ENCODE data around the gene DAB2.

Gene DAB2

DNA sequence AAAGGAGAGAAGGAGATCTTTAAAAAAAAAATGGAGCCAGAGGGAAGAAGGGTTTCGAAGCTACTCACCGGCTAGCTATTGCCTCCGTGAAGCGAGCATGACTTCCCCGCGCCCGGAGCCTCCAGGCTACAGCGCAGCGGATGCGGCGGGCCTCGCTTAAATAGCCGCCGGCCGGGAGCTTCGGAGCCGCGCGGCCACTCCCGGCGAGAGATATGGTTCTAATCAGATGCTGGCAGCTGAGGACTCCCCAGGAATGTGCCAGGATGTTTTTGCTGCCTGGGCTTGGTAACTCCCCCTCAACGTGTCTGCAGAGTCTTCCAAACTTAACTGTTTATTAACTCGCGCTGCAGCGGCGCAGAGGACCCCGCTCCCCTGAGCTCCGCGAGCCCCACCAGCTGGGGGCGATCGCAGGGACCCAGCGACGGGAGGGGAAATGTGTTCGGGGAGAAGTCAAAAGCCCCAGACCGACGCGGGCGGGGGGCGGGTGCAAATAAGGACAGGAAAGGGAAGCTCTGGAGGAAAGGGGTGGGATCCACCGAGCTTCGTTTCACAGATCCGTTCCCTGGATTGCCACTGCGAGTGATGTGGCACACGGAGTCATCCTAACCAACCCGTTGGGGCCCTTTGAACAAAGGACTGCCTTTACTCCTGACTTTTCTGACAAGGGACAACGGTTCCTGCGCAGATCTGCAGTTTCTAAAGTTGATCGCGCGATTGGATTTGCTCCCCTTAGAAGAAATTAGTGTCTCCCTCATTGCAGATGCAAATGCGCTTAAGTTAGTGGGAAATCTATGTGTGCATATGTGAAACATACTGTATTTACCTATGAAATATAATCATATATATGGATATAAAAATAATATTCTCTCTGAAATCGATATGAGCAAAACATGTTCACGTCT is at the start of gene DAB2:
DAB2 (minus strand) TSS at position 245 of the 902 bp plus-strand sequence. CDS start 30,660 bp downstream, outside the sequence.
- DNase-seq, result peak; percentile 92

DNA sequence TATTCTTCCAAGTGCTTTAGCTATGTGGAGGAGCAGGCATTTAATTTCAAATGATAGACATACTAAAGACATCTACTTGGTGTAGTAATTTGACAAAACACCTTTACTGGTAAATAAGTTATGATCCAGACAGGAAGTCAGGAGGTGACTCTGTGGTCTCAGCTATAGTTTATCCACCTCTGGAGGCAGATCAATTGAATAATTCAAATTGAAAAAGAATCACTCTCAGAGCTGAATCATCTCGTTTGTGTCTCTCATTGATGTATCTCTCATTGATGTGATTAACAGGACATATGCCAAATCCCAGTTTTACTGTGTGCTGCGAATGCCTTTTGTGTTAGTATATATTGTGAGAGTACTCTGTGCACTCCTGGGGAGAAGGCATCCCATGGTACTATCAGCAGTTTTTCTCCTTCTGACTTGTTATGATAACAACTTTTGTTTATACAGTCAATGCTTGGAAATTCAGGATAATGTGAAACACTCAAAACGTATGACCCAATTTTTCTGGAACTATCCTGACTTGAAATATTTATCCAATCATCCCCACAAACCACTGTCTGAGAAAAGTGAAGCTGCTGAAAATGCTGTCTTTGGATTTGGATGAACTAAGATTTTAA is 48.5 kb upstream of the DAB2 start:
- no peak for DNase-seq

DNA sequence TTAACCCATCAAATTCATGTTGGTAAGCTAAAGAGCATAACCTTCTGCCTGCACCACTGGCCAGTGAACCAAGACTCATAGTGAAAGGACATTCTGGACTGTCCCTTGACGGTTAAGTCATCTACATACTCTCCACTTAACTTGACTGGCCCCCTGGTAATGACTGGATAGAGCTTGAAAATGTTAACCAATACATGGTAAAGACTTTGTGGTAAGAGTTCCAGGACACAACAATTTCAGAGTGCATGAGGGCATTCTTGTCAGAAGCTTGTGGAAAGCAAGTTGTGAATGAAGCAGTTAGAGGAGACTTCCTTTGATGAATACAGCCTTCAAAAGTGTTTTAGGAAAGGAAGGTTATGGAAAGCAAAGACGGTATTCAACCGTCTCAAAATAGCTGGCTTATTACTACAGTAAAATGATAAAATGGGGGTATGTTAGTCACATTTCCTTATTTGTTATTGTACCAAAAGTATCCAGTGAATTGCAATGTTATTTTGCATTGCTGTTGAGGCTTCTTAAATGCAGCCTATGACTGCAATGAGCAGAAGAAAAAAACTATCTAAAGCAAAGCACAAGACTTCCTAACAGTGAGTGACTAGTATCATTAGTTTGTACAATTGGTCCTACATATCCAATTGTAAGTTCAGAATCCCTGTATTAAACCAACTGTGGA is 47.2 kb upstream of the DAB2 start:
- peak; percentile 41 for DNase-seq

DNA sequence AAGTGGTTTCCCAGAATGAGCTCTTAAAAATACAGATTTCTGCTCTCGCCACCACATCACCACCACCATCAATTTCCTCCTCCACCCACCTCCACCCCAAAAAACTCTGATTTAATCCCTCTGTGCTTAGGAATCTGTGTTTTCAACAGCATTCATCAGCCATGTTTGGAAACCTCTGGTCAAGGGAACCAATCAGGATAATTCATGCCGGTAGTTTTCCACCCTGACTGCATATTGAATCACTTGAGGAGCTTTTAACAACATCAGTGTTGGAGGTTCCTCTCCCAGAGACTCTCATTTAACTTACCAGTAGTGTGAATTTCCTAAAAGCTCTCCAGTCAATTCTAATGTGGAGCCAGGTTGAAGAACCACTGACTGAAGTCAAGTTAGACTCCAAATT is 46.0 kb upstream of the DAB2 start:
- DNase-seq, result no peak

DNA sequence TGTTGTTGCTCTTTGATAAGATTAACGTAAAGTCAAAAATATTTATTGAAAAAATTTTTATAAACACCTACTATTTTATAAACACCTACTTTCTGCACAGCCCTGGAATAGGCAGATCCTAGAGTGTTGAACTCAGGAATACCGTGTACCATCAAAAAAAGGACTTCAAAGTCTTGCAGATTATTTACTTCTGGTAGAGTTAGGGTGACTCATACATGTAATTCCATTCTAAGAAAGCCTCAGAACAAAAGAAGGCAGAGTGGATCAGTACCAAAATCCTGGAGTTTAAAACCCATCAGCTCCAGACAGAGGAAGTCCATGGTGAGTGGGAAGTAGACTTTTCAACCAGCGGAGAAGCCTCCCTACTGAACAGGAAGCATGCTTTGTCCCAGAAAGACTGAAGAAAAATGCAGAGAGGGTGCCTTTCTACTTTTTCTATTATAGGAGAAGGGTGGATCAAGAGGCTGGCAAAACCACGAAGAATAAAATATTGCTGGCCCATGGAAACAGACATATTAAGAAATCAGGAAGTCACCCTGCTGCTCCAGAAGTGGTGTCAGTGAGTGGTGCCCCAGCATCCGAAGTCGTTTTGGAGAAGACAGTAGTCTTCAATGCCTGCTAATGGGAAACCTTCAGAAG is 45.1 kb upstream of the DAB2 start:
- DNase-seq, result no peak

DNA sequence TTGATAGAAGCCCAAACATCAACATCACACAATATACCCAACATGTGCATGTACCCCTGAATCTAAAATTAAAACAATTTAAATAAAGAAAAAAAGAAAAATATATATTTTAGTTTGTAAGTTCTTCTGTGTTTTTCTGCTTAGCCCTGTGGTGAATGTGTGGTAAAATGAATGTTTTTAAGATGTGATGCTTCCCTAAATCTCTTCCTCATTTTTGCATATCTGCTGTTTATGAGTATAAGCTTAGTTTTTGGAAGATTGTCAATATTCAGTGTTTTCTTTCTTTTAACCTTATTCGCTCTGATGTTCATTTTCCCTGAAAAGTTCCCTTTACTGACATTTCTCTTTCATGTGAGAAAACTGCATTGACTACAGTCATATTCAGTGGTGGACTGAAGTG is 44.4 kb upstream of the DAB2 start:
- DNase-seq, result peak; percentile 44

DNA sequence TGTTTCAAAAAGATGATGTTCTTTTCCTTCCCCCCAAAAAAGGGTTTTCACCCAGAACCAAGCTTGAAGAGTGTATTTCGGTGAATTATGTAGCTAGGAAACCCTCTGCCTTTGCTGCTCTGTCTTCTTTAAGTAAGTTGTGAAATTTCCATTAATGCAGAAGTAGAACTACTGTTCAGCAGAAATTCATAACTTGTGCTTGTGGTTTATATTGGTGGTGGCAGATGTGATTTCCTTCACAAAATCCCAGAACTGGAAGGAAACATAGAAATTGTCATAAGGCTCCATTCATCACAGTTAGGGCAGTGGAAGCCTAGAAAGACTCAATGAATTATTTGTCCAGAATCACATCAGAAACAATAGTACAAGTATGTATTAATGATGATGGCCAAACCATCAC is 42.1 kb upstream of the DAB2 start:
- DNase-seq, result peak; percentile 76

DNA sequence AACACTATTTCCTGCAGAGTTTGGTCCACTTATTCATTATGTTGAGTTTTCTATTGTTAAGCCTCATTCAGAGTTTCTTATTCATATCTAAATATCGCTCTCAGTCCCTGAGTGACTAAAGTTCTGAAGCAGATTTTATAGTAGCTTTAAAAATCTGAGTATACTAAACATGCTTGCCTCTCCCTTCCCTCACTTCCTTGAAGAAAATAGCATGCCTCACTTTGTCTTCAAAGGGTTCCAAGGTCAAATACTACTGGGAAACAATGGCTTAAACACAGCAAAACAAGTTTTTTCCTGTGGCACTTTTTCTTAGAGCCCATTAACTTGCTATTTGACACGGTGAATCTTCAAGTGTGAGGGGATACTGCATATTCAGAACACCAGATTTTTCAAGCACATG is 41.1 kb upstream of the DAB2 start:
- DNase-seq, result no peak

DNA sequence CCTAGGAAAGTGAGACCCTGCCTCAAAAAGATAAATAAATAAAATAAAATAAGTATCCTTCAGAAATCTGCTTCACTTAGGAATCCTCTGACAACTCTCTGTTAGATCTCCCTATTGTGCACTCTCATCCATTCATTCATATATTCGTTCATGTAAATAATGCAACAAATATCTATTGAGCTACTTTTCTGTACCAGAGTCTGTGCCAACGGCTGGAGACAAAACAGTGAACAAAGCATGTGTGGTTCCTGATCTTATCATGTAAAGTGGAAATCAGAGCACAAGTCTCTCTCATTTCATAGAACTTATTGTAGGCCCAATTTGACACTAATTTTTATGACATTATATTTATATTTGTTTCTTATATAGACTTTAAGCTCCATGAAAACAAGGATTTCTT is 40.3 kb upstream of the DAB2 start:
- DNase-seq, result no peak

DNA sequence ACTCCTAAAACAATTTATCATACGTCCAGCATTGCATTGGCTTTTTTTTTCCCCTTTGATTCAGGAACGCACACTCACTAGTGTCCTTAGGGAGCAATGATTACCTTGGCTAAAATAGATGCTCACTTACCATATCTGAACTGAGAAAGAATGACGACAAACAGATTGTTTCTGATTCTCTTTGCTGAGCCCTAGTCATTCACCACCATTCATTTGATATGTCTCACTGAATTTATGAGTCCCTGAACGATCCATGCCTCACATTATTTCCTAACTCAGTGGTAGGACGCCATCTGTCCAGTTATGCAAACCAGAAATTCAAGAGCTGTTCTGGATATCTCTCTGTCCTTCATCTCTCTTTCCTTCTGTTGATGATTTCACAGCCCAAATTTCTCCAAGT is 39.3 kb upstream of the DAB2 start:
- no peak for DNase-seq

DNA sequence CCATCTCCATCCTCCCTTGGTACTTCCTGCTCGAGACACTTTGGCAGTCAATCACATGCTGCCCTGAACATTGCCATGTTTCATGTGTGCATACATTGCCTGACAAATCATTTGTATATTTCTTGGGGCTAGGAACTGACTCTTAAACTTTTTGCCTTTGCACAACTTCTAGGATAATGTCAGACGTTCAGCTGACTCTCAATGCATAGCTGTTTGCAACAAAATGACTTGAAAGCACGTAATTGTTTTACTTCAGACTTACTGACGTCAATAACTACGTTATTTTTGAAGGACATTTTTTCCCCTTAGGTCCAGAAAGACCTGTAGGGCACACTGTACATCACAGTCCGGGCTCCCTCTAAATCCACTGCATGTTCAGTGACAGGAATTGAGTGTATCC is 37.4 kb upstream of the DAB2 start:
- DNase-seq, result no peak

DNA sequence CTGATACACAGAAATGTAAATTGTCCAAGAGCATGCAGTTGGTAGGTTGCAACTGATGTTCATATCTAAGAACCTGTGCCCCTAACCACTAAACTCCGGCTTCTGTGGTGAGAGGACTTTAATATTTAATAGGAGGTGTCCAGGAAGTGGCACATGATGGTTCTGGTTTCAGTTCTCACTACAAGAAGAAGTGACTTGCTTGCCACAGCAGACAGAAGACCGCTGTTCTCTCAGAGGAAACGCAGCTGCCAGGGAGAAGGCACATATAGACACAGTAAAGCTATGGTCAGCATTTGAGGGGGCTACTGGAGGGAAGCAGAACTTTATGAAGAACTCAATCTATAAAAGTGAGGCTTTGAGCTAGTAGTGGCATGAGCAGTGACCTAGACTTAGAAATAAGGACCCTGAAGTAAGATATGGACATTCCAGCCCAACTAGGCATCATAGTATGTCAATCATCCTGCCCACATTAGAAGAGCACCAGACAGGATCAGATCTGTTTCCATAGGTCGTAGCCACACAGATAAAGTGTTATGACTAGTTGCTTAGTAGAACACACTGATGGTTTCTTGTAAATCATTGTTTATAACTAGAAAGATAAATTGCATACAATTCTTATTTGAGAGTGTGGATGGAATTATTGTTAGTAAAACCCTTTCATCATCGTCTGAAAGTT is 36.4 kb upstream of the DAB2 start:
- DNase-seq, result peak; percentile 78

DNA sequence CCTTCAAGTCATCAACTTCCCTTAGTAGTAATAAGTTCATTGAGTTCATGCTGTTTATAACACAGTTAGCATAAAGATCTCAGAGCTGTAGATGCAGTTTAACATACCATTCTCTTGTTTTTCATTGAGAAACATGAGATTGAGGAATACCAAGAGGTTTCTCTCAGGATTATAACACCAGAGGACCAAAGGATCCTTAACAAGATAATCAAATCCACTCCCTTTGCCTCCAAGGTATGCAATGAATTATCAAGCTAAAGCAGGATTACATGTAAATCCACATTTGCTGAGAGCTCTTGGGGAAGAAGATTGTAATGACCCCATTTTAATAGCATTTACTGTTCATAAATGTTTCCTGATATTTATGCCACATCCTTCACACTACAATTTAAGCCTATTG is 35.1 kb upstream of the DAB2 start:
- DNase-seq, result no peak

DNA sequence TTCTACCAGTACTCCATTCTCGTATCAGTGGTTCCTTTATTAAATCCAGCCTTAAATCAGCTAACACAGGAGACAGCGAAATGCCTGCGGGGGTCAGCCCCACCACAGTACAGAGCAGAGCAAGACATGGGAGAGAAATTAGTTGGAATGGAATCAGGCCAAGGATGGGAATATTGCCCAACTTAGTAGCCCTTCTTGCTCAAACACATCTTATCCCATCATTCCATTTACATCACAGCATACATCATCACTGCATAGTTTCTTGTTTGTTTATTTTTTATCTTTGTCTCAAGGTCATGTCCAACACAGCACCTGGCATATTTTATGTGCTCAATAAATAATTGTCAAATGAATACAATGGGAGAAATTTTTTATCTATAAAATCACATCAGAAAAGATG is 34.3 kb upstream of the DAB2 start:
- no peak for DNase-seq

DNA sequence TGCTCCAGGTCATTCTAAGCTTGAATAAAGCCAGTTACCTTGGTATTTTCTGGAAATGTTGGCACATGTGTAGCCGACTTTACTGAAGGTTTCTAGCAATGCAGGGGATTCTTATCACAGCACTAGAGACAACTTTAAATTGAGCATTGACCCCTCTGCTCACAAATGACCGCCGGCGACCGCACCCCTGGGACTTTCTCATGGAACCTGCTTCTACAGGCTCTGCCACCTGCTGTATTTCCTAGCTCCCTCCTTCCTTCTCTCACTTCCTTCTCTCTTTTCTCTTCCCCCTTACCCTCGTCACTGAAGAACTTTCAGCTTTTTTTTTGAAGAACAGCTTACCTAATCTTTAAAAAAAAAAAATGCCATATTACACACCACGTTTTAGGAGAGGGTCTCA is 30.9 kb upstream of the DAB2 start:
- no peak for DNase-seq

DNA sequence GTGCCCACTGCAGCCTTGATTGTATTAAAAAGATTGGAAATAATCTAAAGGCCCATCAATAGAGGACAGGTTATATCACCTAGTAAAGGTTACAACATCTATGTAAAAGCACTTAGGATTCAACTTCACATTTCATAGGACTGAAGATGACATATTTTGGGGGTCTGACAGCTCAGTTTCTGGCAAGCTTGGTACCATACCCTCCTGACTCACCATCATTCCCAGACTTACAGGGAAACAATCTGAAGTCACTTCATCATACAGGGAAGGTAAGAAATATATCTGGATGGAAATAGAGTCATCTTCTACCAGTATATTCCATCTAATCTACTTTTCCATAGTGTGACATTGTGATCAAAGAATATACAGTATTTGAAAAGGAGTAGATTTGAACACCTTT is 28.8 kb upstream of the DAB2 start:
- DNase-seq, result no peak

DNA sequence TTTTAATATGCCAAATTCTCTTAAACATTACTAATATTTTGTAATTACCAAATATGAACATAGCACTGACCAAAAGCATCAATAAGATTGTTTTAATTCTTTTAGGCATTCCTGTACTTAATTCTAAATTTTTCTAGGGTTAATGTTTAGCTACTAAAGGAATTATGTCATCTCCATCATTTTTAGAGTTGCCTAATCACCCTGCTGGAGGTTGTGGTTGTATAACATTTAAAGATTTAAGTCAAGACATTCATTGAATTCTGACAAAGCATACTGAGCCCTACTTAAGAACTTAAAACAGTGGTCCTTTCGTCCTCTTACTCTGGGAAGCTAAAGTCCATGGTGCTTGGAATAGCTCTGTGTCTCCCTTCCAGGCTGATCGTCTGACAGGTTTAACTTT is 28.1 kb upstream of the DAB2 start:
- no peak for DNase-seq

DNA sequence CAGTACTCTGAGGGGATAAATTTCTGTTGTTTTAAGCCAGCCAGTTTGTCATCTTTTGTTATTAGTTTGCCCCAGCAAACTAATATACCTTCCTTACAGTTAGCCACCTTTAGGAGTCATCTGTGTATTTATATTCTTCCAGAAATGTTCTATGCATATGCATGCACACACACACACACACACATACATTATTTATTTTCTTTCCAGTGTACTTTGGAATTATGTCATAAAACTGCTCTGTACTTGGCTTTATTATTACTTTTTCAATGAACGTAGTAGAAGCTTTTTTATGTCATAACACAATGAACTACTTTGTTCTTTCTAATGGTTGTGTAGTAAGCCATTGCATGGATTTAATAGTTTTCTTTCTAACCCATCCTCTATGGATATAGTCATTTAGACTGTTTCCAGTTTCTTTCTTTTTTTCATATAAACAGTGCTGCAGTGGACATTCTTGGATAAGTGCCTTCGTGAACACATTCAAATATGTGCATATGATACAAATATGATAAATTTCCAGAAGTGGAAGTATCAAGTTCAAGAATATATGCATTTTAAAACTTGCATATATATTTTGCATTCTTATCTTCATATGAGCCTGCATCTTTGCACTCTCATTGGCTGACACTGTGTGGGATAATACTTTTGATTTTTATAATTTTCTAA is 26.6 kb upstream of the DAB2 start:
- no peak for DNase-seq

DNA sequence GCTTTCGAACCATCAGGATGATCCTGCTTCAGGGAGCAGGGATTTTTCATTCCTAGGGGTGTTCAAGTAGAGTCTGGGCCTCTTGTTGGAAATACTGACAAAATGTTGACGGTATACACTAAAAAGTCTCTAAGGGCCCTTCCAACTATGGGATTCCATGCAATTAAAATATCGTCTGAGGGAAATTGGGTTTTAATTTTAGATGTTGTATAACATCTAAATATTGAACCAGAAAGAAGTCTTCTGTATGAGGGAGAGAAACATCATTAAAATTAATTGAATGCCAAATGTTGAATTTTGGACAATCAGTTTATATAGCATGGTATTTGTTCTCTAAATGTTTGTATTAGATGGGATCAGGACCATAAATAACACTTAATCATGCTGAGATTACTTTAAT is 25.7 kb upstream of the DAB2 start:
- DNase-seq, result no peak

DNA sequence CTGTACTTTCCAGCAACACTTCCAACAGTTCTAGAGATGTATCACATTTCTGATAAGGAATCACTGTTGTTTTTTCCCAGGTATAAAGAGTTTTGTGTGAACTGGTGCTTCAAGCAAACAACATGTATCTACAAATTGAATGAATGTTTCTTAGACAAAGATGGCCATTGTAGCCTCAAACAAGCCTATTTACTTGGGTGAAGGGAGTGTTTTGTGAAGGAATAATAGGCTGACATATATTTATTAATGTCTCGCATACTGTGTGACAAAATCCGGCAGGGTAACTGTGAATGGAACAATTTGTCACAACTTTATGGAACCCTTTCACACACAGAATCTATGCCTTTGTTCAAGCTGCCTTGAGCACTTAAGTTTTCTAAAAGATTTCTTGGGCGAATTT is 24.8 kb upstream of the DAB2 start:
- no peak for DNase-seq

DNA sequence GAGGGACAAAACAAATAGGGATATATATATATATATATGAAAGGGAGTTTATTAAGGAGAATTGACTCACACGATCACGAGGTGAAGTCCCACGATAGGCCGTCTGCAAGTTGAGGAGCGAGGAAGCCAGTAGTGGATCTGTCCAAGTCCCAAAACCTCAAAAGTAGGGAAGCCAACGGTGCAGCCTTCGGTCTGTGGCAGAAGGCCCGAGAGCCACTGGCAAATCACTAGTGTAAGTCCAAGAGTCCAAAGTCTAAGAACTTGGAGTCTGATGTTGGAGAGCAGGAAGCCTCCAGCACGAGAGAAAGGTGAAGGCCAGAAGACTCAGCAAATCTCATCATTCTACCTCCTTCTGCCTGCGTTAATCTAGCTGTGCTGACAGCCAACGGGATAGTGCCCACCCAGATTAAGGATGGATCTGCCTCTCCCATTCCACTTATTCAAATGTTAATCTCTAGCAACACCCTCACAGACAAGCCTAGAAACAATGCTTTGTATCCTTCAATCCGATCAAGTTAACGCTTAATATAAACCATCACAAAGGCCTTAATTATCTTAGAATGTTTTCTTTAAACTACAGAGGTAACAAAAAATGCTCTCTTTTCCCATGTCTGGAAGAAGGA is 23.8 kb upstream of the DAB2 start:
- DNase-seq, result no peak

DNA sequence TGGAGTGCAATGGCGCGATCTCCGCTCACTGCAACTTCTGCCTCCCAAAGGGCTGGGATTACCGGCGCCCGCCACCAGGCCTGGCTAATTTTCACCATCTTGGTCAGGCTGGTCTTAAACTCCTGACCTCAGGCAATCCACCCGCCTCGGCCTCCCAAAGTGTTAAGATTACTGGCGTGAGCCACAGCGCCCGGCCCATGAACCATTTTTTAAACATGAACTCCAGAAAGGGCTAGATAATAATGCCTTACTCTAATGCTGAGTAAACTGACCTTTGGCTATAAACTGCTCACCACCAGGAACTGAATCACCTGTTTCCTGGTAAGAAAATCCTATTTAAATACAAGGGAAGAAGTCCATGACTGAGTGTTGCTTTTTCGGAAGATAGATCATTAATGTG is 23.2 kb upstream of the DAB2 start:
- no peak for DNase-seq
